GM10266 (cell line): Measurements from ENCODE around the gene SLC39A9.
A peak's percentile ranks its signal among the peaks of the same experiment; 100 is the strongest.
"Not testable (repeated sequence)": the region's sequence is repeated elsewhere in the genome, so short reads cannot be mapped to it uniquely, and the experiment has no call there.

Source experiments
- DNase-seq: peaks from one replicate; pipeline ENCODE4 v3.0.0; 2012; ENCODE audit errors: extremely low spot score
- CTCF ChIP-seq: IDR thresholded peaks from 2 replicates; pipeline ENCODE4 v1.5.1; 2012; ENCODE audit warnings: mild to moderate bottlenecking, low read depth; ENCODE audit not compliant: control insufficient read depth, insufficient read depth; ENCODE audit errors: missing control alignments

SLC39A9 gene

GRCh38 chr14:69473946-69474345 is 75.5 kb downstream of the SLC39A9 start:
- TF ChIP-seq CTCF = no peak
- no peak for DNase-seq

- TF ChIP-seq CTCF = peak; percentile 47
- no peak for DNase-seq
Observed at GRCh38 chr14:69475194-69475818, 76.8 kb downstream of the SLC39A9 start.

GRCh38 chr14:69476824-69477450 is 78.4 kb downstream of the SLC39A9 start:
- peak; percentile 4 for TF ChIP-seq CTCF
- not testable (repeated sequence) for DNase-seq

- not testable (repeated sequence) for DNase-seq
Observed at GRCh38 chr14:69478055-69478454, 79.6 kb downstream of the SLC39A9 start.

GRCh38 chr14:69479696-69480095 is 81.2 kb downstream of the SLC39A9 start:
- no peak for TF ChIP-seq CTCF
- no peak for DNase-seq

GRCh38 chr14:69480136-69480535 is 81.6 kb downstream of the SLC39A9 start:
- DNase-seq = no peak
- TF ChIP-seq CTCF = no peak

- peak; percentile 75 for DNase-seq
- TF ChIP-seq CTCF = no peak
Observed at GRCh38 chr14:69481815-69482568, 83.5 kb downstream of the SLC39A9 start.
